Measurements from ENCODE around the gene POP4.

The POP4 gene

GRCh38 chr19:29591670-29592069, 14.4 kb upstream of the POP4 start:
- Histone ChIP-seq H3K4me2 (ENCODE audit: low read length) (no peak overlapping the region), H4K20me1 (ENCODE audit: insufficient read depth, low read length) (no peaks in the 10 kb centered on the region), H3K27me3 (ENCODE audit: insufficient read depth, low read length) (no peaks in the 10 kb centered on the region)

GRCh38 chr19:29593869-29594268, 12.2 kb upstream of the POP4 start:
- Histone ChIP-seq H3K27ac (ENCODE audit: low read depth, low read length, poor library complexity, severe bottlenecking) (no peak overlapping the region), H3K9me3 (ENCODE audit: low read length) (no peaks in the 10 kb centered on the region), H4K20me1 (ENCODE audit: insufficient read depth, low read length) (no peaks in the 10 kb centered on the region), H3K9me2 (ENCODE audit: low read depth, low read length) (no peaks in the 10 kb centered on the region), H3K79me2 (ENCODE audit: insufficient read depth, low read length) (no peaks in the 10 kb centered on the region), H3F3A (ENCODE audit: insufficient read depth, low read length) (no peaks in the 10 kb centered on the region), H3K4me3 (ENCODE audit: low read depth, low read length, poor library complexity, severe bottlenecking) (no peak overlapping the region), H3K27me3 (ENCODE audit: insufficient read depth, low read length) (no peaks in the 10 kb centered on the region), H2AFZ (ENCODE audit: low read length) (no peak overlapping the region), H3K9ac (ENCODE audit: low read length) (no peak overlapping the region), H3K4me2 (ENCODE audit: low read length) (no peak overlapping the region), H3K4me1 (ENCODE audit: insufficient read depth, low read length, severe bottlenecking) (no peaks in the 10 kb centered on the region), H3K36me3 (ENCODE audit: insufficient read depth, low read length) (no peaks in the 10 kb centered on the region)
- TF ChIP-seq CTCF (IDR thresholded peaks at IDR 0.05; ENCODE audit: low read length) (no peak), EZH2 (IDR thresholded peaks at IDR 0.05; ENCODE audit: borderline replicate concordance, low read length) (no peak)

More at GRCh38 chr19:29591670-29592069, 14.4 kb upstream of the POP4 start:
- H3K9ac ChIP-seq (ENCODE audit: low read length) = no peak overlapping the region
- no peaks in the 10 kb centered on the region for H3K4me1 ChIP-seq (ENCODE audit: insufficient read depth, low read length, severe bottlenecking)
- no peaks in the 10 kb centered on the region for H3K79me2 ChIP-seq (ENCODE audit: insufficient read depth, low read length)
- no peaks in the 10 kb centered on the region for H3F3A ChIP-seq (ENCODE audit: insufficient read depth, low read length)
- no peak overlapping the region for H3K4me3 ChIP-seq (ENCODE audit: low read depth, low read length, poor library complexity, severe bottlenecking)
- no peak overlapping the region for H3K27ac ChIP-seq (ENCODE audit: low read depth, low read length, poor library complexity, severe bottlenecking)
- H2AFZ ChIP-seq (ENCODE audit: low read length) = no peak overlapping the region
- no peaks in the 10 kb centered on the region for H3K9me3 ChIP-seq (ENCODE audit: low read length)
- no peak for TF ChIP-seq CTCF (IDR thresholded peaks at IDR 0.05; ENCODE audit: low read length)
- no peak for TF ChIP-seq EZH2 (IDR thresholded peaks at IDR 0.05; ENCODE audit: borderline replicate concordance, low read length)
- no peaks in the 10 kb centered on the region for H3K36me3 ChIP-seq (ENCODE audit: insufficient read depth, low read length)
- H3K9me2 ChIP-seq (ENCODE audit: low read depth, low read length) = no peaks in the 10 kb centered on the region

GRCh38 chr19:29596080-29596727, 9.9 kb upstream of the POP4 start:
- no peaks in the 10 kb centered on the region for H3K79me2 ChIP-seq (ENCODE audit: insufficient read depth, low read length)
- H4K20me1 ChIP-seq (ENCODE audit: insufficient read depth, low read length) = no peaks in the 10 kb centered on the region
- no peak overlapping the region for H3K9ac ChIP-seq (ENCODE audit: low read length)
- H3K27me3 ChIP-seq (ENCODE audit: insufficient read depth, low read length) = no peaks in the 10 kb centered on the region
- H2AFZ ChIP-seq (ENCODE audit: low read length) = no peak overlapping the region
- no peak for TF ChIP-seq EZH2 (IDR thresholded peaks at IDR 0.05; ENCODE audit: borderline replicate concordance, low read length)
- TF ChIP-seq CTCF (IDR thresholded peaks at IDR 0.05; ENCODE audit: low read length) = no peak
- no peak overlapping the region for H3K4me2 ChIP-seq (ENCODE audit: low read length)
- H3K4me3 ChIP-seq (ENCODE audit: low read depth, low read length, poor library complexity, severe bottlenecking) = no peak overlapping the region
- no peak overlapping the region for H3K27ac ChIP-seq (ENCODE audit: low read depth, low read length, poor library complexity, severe bottlenecking)
- no peaks in the 10 kb centered on the region for H3K4me1 ChIP-seq (ENCODE audit: insufficient read depth, low read length, severe bottlenecking)
- H3F3A ChIP-seq (ENCODE audit: insufficient read depth, low read length) = no peaks in the 10 kb centered on the region
- H3K36me3 ChIP-seq (ENCODE audit: insufficient read depth, low read length) = no peaks in the 10 kb centered on the region
- no peaks in the 10 kb centered on the region for H3K9me2 ChIP-seq (ENCODE audit: low read depth, low read length)
- H3K9me3 ChIP-seq (ENCODE audit: low read length) = no peaks in the 10 kb centered on the region
